HepG2 (cell line): ENCODE data around the gene APOL2. TPM values are rescaled to one million over a fixed set of nuclear protein-coding genes. Genes with fewer than 3 reads are reported as not detected.
A peak's percentile ranks its signal among the peaks of the same experiment; 100 is the strongest.
"Not testable (repeated sequence)": the region's sequence is repeated elsewhere in the genome, so short reads cannot be mapped to it uniquely, and the experiment has no call there.

Experiments
- ATAC-seq: fragments of 200-7000 bp; cut with Tn5 transposase; 3 replicates; pipeline ENCODE4 v1.9.1; 2020; ENCODE audit warnings: mild to moderate bottlenecking, moderate library complexity
- BruUV-seq: library from RNA; stranded (reverse); fragments of 400-500 nt; replicated peaks from 2 replicates; lab custom pipeline; 2021; lab: Mats Ljungman, UMichigan
- CTCF ChIA-PET: fragments of 300-600 bp; formaldehyde crosslinking; extraction: SDS; loops from one replicate; lab custom pipeline; 2021; ENCODE audit warnings: low total read pairs, inconsistent platforms, low intra/inter-chr PET ratio; lab: Yijun Ruan, JAX
- POLR2A ChIA-PET: fragments of 350-600 bp; sonication (Branson Sonifier 250); formaldehyde crosslinking; loops from one replicate; lab custom pipeline; 2020; ENCODE audit warnings: antibody characterized with exemption, inconsistent platforms; lab: Yijun Ruan, JAX
- DNase-seq: peaks from one replicate; pipeline ENCODE4 v3.0.0-alpha.2; 2015; ENCODE audit warnings: low spot score
- FAIRE-seq: peaks from 3 replicates; lab custom pipeline; 2011; peaks lifted over from hg19 to GRCh38; lab: Jason Lieb, UNC
- H2AFZ ChIP-seq: one replicate; pipeline ENCODE4 v1.6.1; 2011; ENCODE audit warnings: low read length, inconsistent platforms
- H3K27ac ChIP-seq: fragments of 300-600 bp; 3 replicates; pipeline ENCODE4 v1.8.0; 2011; ENCODE audit warnings: mixed run types, mild to moderate bottlenecking, mixed read lengths, low read length, inconsistent platforms; ENCODE audit not compliant: insufficient read depth; ENCODE audit errors: extremely low read length
- H3K27me3 ChIP-seq, 2 experiments: fragments of 200-600 bp in 1 of 2; 2 replicates in 1 of 2; 3 replicates in 1 of 2; pipeline versions ENCODE4 v1.6.0 to v1.8.0; 2011; ENCODE audit warnings: low read length in 2 of 2, mild to moderate bottlenecking in 2 of 2, moderate library complexity in 2 of 2, inconsistent platforms in 1 of 2; ENCODE audit not compliant: insufficient read depth in 2 of 2, control insufficient read depth in 1 of 2
- H3K36me3 ChIP-seq, 2 experiments: fragments of 200-600 bp in 1 of 2; replicated peaks in 1 of 2; 2 replicates in 1 of 2; 3 replicates in 1 of 2; pipeline versions ENCODE4 v1.5.1 to v1.8.0; 2011; ENCODE audit warnings: low read length in 2 of 2, inconsistent platforms in 1 of 2; ENCODE audit not compliant: insufficient read depth in 2 of 2, control insufficient read depth in 1 of 2
- H3K4me1 ChIP-seq: 2 replicates; pipeline ENCODE4 v1.5.1; 2012; ENCODE audit warnings: low read length, inconsistent platforms; ENCODE audit not compliant: insufficient read depth
- H3K4me2 ChIP-seq: 2 replicates; pipeline ENCODE4 v1.6.0; 2011; ENCODE audit warnings: low read depth, low read length, inconsistent platforms
- H3K4me3 ChIP-seq, 3 experiments: fragments of 200-600 bp in 1 of 3; sonication (generic), shearing (Covaris generic) in 1 of 3; replicated peaks in 1 of 3; 2 replicates each; pipeline ENCODE4 v1.5.1; 2011 to 2016; ENCODE audit warnings: low read length in 3 of 3, inconsistent platforms in 2 of 3, low read depth in 2 of 3, mild to moderate bottlenecking in 2 of 3, control low read depth in 1 of 3, mixed read lengths in 1 of 3; ENCODE audit not compliant: insufficient read depth in 1 of 3
- H3K79me2 ChIP-seq: one replicate; pipeline ENCODE4 v1.6.1; 2011; ENCODE audit warnings: low read length, inconsistent platforms; ENCODE audit not compliant: insufficient read depth
- H3K9ac ChIP-seq: 2 replicates; pipeline ENCODE4 v1.6.0; 2011; ENCODE audit warnings: mild to moderate bottlenecking, low read depth, low read length, inconsistent platforms; ENCODE audit not compliant: insufficient read depth
- H3K9me3 ChIP-seq: 2 replicates; pipeline ENCODE4 v1.5.1; 2012; ENCODE audit warnings: mild to moderate bottlenecking, low read length
- H4K20me1 ChIP-seq: 2 replicates; pipeline ENCODE4 v1.6.0; 2011; ENCODE audit warnings: inconsistent platforms, mild to moderate bottlenecking, low read length, moderate library complexity; ENCODE audit not compliant: insufficient read depth
- PRDM4 ChIP-seq: sonication (generic); formaldehyde crosslinking; IDR thresholded peaks from 2 replicates; pipeline ENCODE4 v1.9.0; 2021; ENCODE audit warnings: missing genetic modification reagents, borderline replicate concordance
- WGBS: methylation state at CpG from one replicate; pipeline ENCODE4 v1.1.6; 2017; ENCODE audit warnings: low lambda C conversion rate; 5-methylcytosine and 5-hydroxymethylcytosine counted together
- in situ Hi-C: cut with HindIII; loops from 2 replicates; pipeline ENCODE4 v1.10.0; 2017; ENCODE audit warnings: low pct_unique_long_range_greater_than_20kb; ENCODE audit not compliant: extremely low pct_ligation_motif_present
- intact Hi-C: fragments of 100-400 bp; cut with micrococcal nuclease; formaldehyde crosslinking; loops from one replicate; pipeline ENCODE4 v1.10.0; 2022; ENCODE audit not compliant: unreplicated experiment
- polyA plus RNA-seq, 8 experiments: library from polyadenylated mRNA; depleted of rRNA in 3 of 8; stranded (reverse) in 7 of 8; unstranded in 1 of 8; fragments of >200 nt; fragmentation: Illumina TruSeq in 4 of 8; extraction: Trizol in 4 of 8; gene quantifications; 2 replicates each; pipeline versions ENCODE4 v1.2.1 to v1.2.3, GENCODE V29; 2011 to 2016; ENCODE audit warnings: low read depth in 4 of 8, missing spikeins in 1 of 8, mixed read lengths in 1 of 8; ENCODE audit not compliant: insufficient read depth in 1 of 8
- total RNA-seq, 5 experiments: library from RNA; depleted of rRNA; stranded (reverse); fragments of >200 nt; fragmentation: Illumina TruSeq; extraction: Trizol; gene quantifications; 2 replicates each; pipeline ENCODE4 v1.2.3, GENCODE V29; 2016; ENCODE audit warnings: low read depth in 1 of 5

Gene APOL2
- total and polyA plus RNA-seq, 2 of the 13 experiments (the other 11 are each of a cell fraction or from before 2014, with no cell fraction given), result 28.7 to 51.2 TPM

GRCh38 chr22:36191106-36191836 is 48.1 kb downstream of the APOL2 start (continued):
- TF ChIP-seq PRDM4 (CRISPR knock-in tag), result no peak
- TF ChIP-seq, all 625 proteins: peak for 0

- H4K20me1 ChIP-seq, H3K79me2 ChIP-seq, H3K4me1 ChIP-seq, CTCF ChIA-PET, FAIRE-seq, H3K4me3 ChIP-seq, in situ Hi-C loops, DNase-seq, H3K4me2 ChIP-seq, POLR2A ChIA-PET, H3K9me3 ChIP-seq, H2AFZ ChIP-seq, intact Hi-C loops, H3K27ac ChIP-seq, BruUV-seq, H3K9ac ChIP-seq, H3K36me3 ChIP-seq: not testable (repeated sequence)
- 63% methylated on average over 3 of the region's 6 CpGs for WGBS
- H3K27me3 ChIP-seq, result peaks cover 2 to 17% of the 10 kb centered on the region in 2 experiments; a peak in 4 of 5 replicates
- peak; percentile 62 for ATAC-seq
Measured at GRCh38 chr22:36187862-36188261, 51.5 kb downstream of the APOL2 start.
